Trophoblast cell (in vitro differentiated cells and primary cell): ENCODE results near the gene FBXO7.

ENCODE experiments used
- DNase-seq, 2 donors: peaks; one replicate each; pipeline ENCODE4 v3.0.0-alpha.2; 2016
- H2AFZ ChIP-seq: 2 replicates; pipeline ENCODE4 v1.6.1; 2013; ENCODE audit warnings: low read length, moderate library complexity, mild to moderate bottlenecking; ENCODE audit not compliant: insufficient read depth, poor library complexity
- H2AK5ac ChIP-seq: 2 replicates; pipeline ENCODE4 v1.6.1; 2013; ENCODE audit warnings: mild to moderate bottlenecking, low read length
- H2BK120ac ChIP-seq: 2 replicates; pipeline ENCODE4 v1.6.1; 2013; ENCODE audit warnings: low read length, mild to moderate bottlenecking, moderate library complexity; ENCODE audit not compliant: insufficient read depth, poor library complexity
- H2BK12ac ChIP-seq: 2 replicates; pipeline ENCODE4 v1.6.1; 2013; ENCODE audit warnings: mild to moderate bottlenecking, low read length, moderate library complexity
- H2BK5ac ChIP-seq: 2 replicates; pipeline ENCODE4 v1.6.1; 2013; ENCODE audit warnings: low read length, low read depth, moderate library complexity, mild to moderate bottlenecking; ENCODE audit not compliant: poor library complexity
- H3K14ac ChIP-seq: 2 replicates; pipeline ENCODE4 v1.6.1; 2013; ENCODE audit warnings: mild to moderate bottlenecking, low read length
- H3K18ac ChIP-seq: 2 replicates; pipeline ENCODE4 v1.6.1; 2013; ENCODE audit warnings: mild to moderate bottlenecking, low read length
- H3K23ac ChIP-seq: 2 replicates; pipeline ENCODE4 v1.6.1; 2013; ENCODE audit warnings: low read length
- H3K27ac ChIP-seq: 2 replicates; pipeline ENCODE4 v1.5.1; 2013; ENCODE audit warnings: low read depth, mild to moderate bottlenecking, inconsistent platforms, low read length, moderate library complexity
- H3K27me3 ChIP-seq: 2 replicates; pipeline ENCODE4 v1.6.1; 2013; ENCODE audit warnings: inconsistent platforms, mild to moderate bottlenecking, low read length, moderate library complexity; ENCODE audit not compliant: insufficient read depth
- H3K36me3 ChIP-seq, 2 experiments: 1 replicate in 1 of 2; 2 replicates in 1 of 2; pipeline ENCODE4 v1.6.1; 2013; ENCODE audit warnings: low read length in 2 of 2, mild to moderate bottlenecking in 2 of 2, moderate library complexity in 1 of 2; ENCODE audit not compliant: insufficient read depth in 2 of 2, control insufficient read depth in 1 of 2
- H3K4ac ChIP-seq: 2 replicates; pipeline ENCODE4 v1.6.1; 2013; ENCODE audit warnings: low read depth, mild to moderate bottlenecking, low read length, moderate library complexity
- H3K4me1 ChIP-seq, 2 experiments: 1 replicate in 1 of 2; 2 replicates in 1 of 2; pipeline ENCODE4 v1.6.1; 2013; ENCODE audit warnings: low read length in 2 of 2, mild to moderate bottlenecking in 2 of 2, moderate library complexity in 1 of 2; ENCODE audit not compliant: insufficient read depth in 2 of 2, control insufficient read depth in 1 of 2
- H3K4me2 ChIP-seq: 2 replicates; pipeline ENCODE4 v1.6.1; 2013; ENCODE audit warnings: inconsistent platforms, mild to moderate bottlenecking, low read length, moderate library complexity
- H3K4me3 ChIP-seq: 2 replicates; pipeline ENCODE4 v1.5.1; 2013; ENCODE audit warnings: mild to moderate bottlenecking, low read depth, low read length, inconsistent platforms
- H3K79me1 ChIP-seq: one replicate; pipeline ENCODE4 v1.6.1; 2013; ENCODE audit warnings: low read length
- H3K79me2 ChIP-seq: 2 replicates; pipeline ENCODE4 v1.6.1; 2013; ENCODE audit warnings: low read length, mild to moderate bottlenecking; ENCODE audit not compliant: control insufficient read depth, insufficient read depth, poor library complexity
- H3K9ac ChIP-seq: 2 replicates; pipeline ENCODE4 v1.6.1; 2013; ENCODE audit warnings: mild to moderate bottlenecking, low read length
- H3K9me3 ChIP-seq: 2 replicates; pipeline ENCODE4 v1.6.1; 2013; ENCODE audit warnings: low read depth, mild to moderate bottlenecking, control low read depth, inconsistent platforms, low read length; ENCODE audit not compliant: insufficient read depth
- H4K12ac ChIP-seq: 2 replicates; pipeline ENCODE4 v1.6.1; 2013; ENCODE audit warnings: low read depth, mild to moderate bottlenecking, low read length, moderate library complexity
- H4K8ac ChIP-seq: 2 replicates; pipeline ENCODE4 v1.6.1; 2013; ENCODE audit warnings: low read depth, mild to moderate bottlenecking, low read length, moderate library complexity
- H4K91ac ChIP-seq: one replicate; pipeline ENCODE4 v1.6.1; 2013; ENCODE audit warnings: low read depth, mild to moderate bottlenecking, low read length, moderate library complexity
- WGBS: extraction: QIAGEN DNeasy Blood & Tissue Kit; methylation state at CpG from one replicate; pipeline ENCODE4 v1.1.7; 2013; ENCODE audit warnings: missing lambda C conversion rate; ENCODE audit not compliant: insufficient read length, insufficient coverage; ENCODE audit errors: extremely low coverage; 5-methylcytosine and 5-hydroxymethylcytosine counted together

Gene FBXO7

DNA sequence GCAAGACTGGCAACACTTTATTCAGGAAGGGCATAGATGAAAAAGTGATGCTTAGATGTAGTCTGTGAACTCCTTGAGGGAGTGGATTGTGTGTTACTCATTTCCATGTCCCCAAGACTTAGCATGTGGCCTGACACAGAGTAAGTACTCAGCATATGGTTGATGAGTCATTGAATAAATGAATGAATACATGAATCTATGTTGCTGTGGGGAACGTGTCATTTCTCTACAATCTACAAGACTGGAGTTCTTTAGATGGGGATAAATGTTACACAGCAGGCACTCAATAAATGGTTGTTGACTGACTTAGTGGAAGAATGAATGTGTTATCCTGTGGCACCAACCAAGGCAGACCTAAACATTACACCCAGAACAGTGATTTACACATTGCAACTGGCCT lies 28.3 kb upstream of the FBXO7 start:
- Histone ChIP-seq H3K4me3 (no peak overlapping the region), H3K4ac (no peak overlapping the region), H3K79me1 (no peaks in the 10 kb centered on the region), H3K9ac (no peak overlapping the region), H3K27me3 (no peaks in the 10 kb centered on the region), H3K36me3 (no peaks in the 10 kb centered on the region), H3K9me3 (no peaks in the 10 kb centered on the region), H3K79me2 (no peaks in the 10 kb centered on the region), H2BK5ac (no peak overlapping the region), H2BK12ac (no peak overlapping the region), H3K4me1 (no peaks in the 10 kb centered on the region), H2BK120ac (no peak overlapping the region), H3K23ac (no peak overlapping the region), H3K4me2 (no peak overlapping the region), H4K91ac (no peak overlapping the region), H4K12ac (no peak overlapping the region), H3K14ac (no peak overlapping the region), H2AK5ac (no peak overlapping the region), H4K8ac (no peak overlapping the region), H3K18ac (no peak overlapping the region), H2AFZ (no peak overlapping the region), H3K27ac (no peak overlapping the region)
- no CpG with 5 or more reads among the region's 1 CpG for WGBS
- no peak for DNase-seq

DNA sequence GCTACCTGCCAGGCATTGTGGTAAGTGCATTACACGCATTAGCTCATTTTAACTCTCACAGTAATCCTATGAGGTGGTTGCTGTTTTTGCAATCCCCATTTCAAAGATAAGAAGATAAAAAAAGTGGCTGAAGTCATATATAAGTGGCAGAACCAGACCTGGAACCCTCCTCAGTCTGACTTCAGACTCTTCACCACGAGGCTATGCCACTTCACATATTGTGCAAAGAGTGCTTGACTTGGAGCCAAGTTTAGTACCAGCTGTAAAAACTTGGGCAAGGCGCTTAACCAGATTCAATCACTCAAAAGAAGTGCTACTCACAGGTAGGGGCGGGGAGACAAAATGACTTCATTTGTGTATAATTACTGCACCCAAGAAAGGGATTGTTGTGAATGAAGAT lies 25.6 kb upstream of the FBXO7 start:
- Histone ChIP-seq H2BK5ac (no peak overlapping the region), H4K91ac (no peak overlapping the region), H2AK5ac (no peak overlapping the region), H2AFZ (no peak overlapping the region), H3K9ac (no peak overlapping the region), H3K79me1 (no peaks in the 10 kb centered on the region), H3K36me3 (no peaks in the 10 kb centered on the region), H2BK12ac (no peak overlapping the region), H3K14ac (no peak overlapping the region), H3K79me2 (no peaks in the 10 kb centered on the region), H2BK120ac (no peak overlapping the region), H4K8ac (no peak overlapping the region), H3K27ac (no peak overlapping the region), H4K12ac (no peak overlapping the region), H3K9me3 (no peaks in the 10 kb centered on the region), H3K4me3 (no peak overlapping the region), H3K4ac (no peak overlapping the region), H3K23ac (no peak overlapping the region), H3K27me3 (no peaks in the 10 kb centered on the region), H3K4me1 (no peaks in the 10 kb centered on the region), H3K18ac (no peak overlapping the region), H3K4me2 (no peak overlapping the region)
- WGBS, result no CpG with 5 or more reads among the region's 4 CpGs
- DNase-seq, result peak; percentile 29 to 61

DNA sequence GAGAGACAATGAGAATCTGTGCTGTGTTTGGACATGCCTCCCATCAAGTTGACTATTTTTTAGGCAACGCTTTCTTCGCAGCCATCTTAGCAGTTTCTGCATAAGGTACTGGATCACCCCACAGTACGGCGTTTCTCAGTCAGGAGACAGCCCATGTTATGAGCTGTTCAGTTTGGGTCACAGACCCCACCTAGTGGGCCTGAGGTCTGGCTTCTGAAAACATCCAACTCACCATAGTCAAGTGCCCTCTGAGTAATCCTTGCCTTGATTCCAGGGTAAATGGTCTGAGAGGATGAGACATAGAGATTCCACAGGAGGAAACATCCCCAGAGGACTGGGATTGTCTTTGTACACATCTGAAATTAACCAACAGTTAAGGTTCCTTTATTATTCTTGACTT lies 17.6 kb upstream of the FBXO7 start:
- H3K4me1 ChIP-seq, result no peaks in the 10 kb centered on the region
- no peak overlapping the region for H3K14ac ChIP-seq
- no peaks in the 10 kb centered on the region for H3K79me1 ChIP-seq
- H3K4ac ChIP-seq, result no peak overlapping the region
- no peaks in the 10 kb centered on the region for H3K79me2 ChIP-seq
- H3K36me3 ChIP-seq, result no peaks in the 10 kb centered on the region
- H4K91ac ChIP-seq, result no peak overlapping the region
- DNase-seq, result no peak
- no peaks in the 10 kb centered on the region for H3K9me3 ChIP-seq
- H3K27me3 ChIP-seq, result no peaks in the 10 kb centered on the region
- H3K27ac ChIP-seq, result no peak overlapping the region
- no peak overlapping the region for H3K4me2 ChIP-seq
- H2BK120ac ChIP-seq, result no peak overlapping the region
- H3K9ac ChIP-seq, result no peak overlapping the region
- WGBS, result no CpG with 5 or more reads among the region's 4 CpGs
- H3K23ac ChIP-seq, result no peak overlapping the region
- H2AFZ ChIP-seq, result no peak overlapping the region
- no peak overlapping the region for H3K4me3 ChIP-seq
- H3K18ac ChIP-seq, result no peak overlapping the region
- no peak overlapping the region for H4K8ac ChIP-seq
- H4K12ac ChIP-seq, result no peak overlapping the region
- H2BK12ac ChIP-seq, result no peak overlapping the region
- H2BK5ac ChIP-seq, result no peak overlapping the region
- H2AK5ac ChIP-seq, result no peak overlapping the region

DNA sequence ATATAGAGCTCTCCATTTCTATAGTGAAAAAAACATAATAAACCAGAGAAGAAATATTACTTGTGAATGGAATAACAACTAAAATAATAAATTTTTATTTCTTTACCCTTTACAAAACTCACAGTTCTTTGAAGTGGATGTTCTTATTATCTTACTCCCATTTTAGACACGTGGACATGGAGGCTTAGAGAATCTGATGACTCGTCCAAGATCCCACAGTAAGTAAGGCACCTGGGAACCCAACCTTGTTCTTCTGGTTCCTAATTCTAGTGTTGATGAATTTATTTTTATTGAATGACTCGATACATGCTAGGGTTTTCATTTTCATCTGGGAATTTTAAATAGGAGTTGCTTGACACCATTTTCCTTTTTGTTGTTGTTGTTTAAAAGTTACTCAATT lies 12.2 kb upstream of the FBXO7 start:
- DNase-seq, result no peak
- no peak overlapping the region for H2BK5ac ChIP-seq
- H3K4me1 ChIP-seq, result no peaks in the 10 kb centered on the region
- no peak overlapping the region for H3K4me2 ChIP-seq
- H2AK5ac ChIP-seq, result no peak overlapping the region
- no peaks in the 10 kb centered on the region for H3K27me3 ChIP-seq
- no peak overlapping the region for H4K12ac ChIP-seq
- H3K9me3 ChIP-seq, result no peaks in the 10 kb centered on the region
- no peaks in the 10 kb centered on the region for H3K36me3 ChIP-seq
- H3K4me3 ChIP-seq, result no peak overlapping the region
- no peak overlapping the region for H3K23ac ChIP-seq
- H3K14ac ChIP-seq, result no peak overlapping the region
- no peak overlapping the region for H3K18ac ChIP-seq
- H2BK120ac ChIP-seq, result no peak overlapping the region
- no CpG with 5 or more reads among the region's 3 CpGs for WGBS
- H4K8ac ChIP-seq, result no peak overlapping the region
- no peak overlapping the region for H2AFZ ChIP-seq
- H3K79me2 ChIP-seq, result no peaks in the 10 kb centered on the region
- H3K9ac ChIP-seq, result no peak overlapping the region
- H3K79me1 ChIP-seq, result no peaks in the 10 kb centered on the region
- H2BK12ac ChIP-seq, result no peak overlapping the region
- no peak overlapping the region for H4K91ac ChIP-seq
- no peak overlapping the region for H3K27ac ChIP-seq
- H3K4ac ChIP-seq, result no peak overlapping the region
